Pancreas (tissue), 10 donors: Measurements from ENCODE around the gene MUSK. TPM values are rescaled to one million over a fixed set of nuclear protein-coding genes. Genes with fewer than 3 reads are reported as not detected.

ENCODE experiments used
- ATAC-seq, 4 donors: fragments of 200-7000 bp; cut with Tn5 transposase; one replicate each; pipeline versions ENCODE4 v1.8.0 to v1.9.1; 2020; ENCODE audit warnings: mild to moderate bottlenecking in 4 of 4, moderate library complexity in 4 of 4
- DNase-seq, 6 donors: peaks; one replicate each; pipeline ENCODE4 v3.0.0-alpha.2; 2020
- FAIRE-seq: peaks from 2 replicates; lab custom pipeline; 2012; peaks lifted over from hg19 to GRCh38; lab: Jason Lieb, UNC
- H3K27ac ChIP-seq, 4 donors: fragments of 200-600 bp; sonication (generic); 1 replicate in 3 of 4; 2 replicates in 1 of 4; pipeline versions ENCODE4 v1.5.0 to v1.8.0; 2020
- H3K27me3 ChIP-seq, 4 donors: fragments of 200-600 bp; one replicate each; pipeline ENCODE4 v1.8.0; 2021
- H3K36me3 ChIP-seq, 3 donors: fragments of 200-600 bp; sonication (generic) in 1 of 3; one replicate each; pipeline versions ENCODE4 v1.5.0 to v1.8.0; 2020 to 2021
- H3K4me1 ChIP-seq, 3 donors: fragments of 200-600 bp; one replicate each; pipeline ENCODE4 v1.8.0; 2021
- H3K4me3 ChIP-seq, 4 donors: fragments of 200-600 bp; sonication (generic) in 2 of 4; one replicate each; pipeline versions ENCODE4 v1.5.0 to v1.8.0; 2020 to 2021
- H3K9me3 ChIP-seq, 4 donors: fragments of 200-600 bp; one replicate each; pipeline ENCODE4 v1.8.0; 2021
- CTCF ChIP-seq, 4 donors: fragments of 200-600 bp; sonication (generic) in 3 of 4; IDR thresholded peaks; one replicate each; pipeline versions ENCODE4 v1.5.0 to v1.8.0; 2021; ENCODE audit warnings: antibody characterized with exemption in 4 of 4
- WGBS, 2 donors: extraction: QIAGEN DNeasy Blood & Tissue Kit; methylation state at CpG; one replicate each; pipeline ENCODE4 v1.1.7; 2013; 5-methylcytosine and 5-hydroxymethylcytosine counted together
- intact Hi-C, 3 donors: fragments of 100-400 bp; cut with DNase I; formaldehyde crosslinking; loops; one replicate each; pipeline versions ENCODE4 v1.11.1 to v1.14.2; 2022
- polyA plus RNA-seq, 2 donors: library from polyadenylated mRNA; stranded (reverse); fragments of 200-250 nt; gene quantifications; one replicate each; pipeline ENCODE4 v1.2.3, GENCODE V29; 2013
- total RNA-seq, 6 donors: library from RNA; stranded (reverse); fragmentation: NEBNext Ultra II Directional in 4 of 6; extraction: Animal tissue kit (Norgen Biotek cat#: 25700) in 4 of 6; gene quantifications; one replicate each; pipeline versions ENCODE4 v1.2.1 to v1.2.4, GENCODE V29; 2021 to 2023
- donor health status: healthy with polysubstance abuse.
- donor health status: DM: no; HTN: no; CAD: no; lungs with moderate emphysema.
- donor health status: DM: no; HTN: no; CAD: no.
- donor health status: control.
- donor health status: control.
- donor health status: Bipolar disorder and iron deficiency.
- donor health status: DM: yes; HTN: yes; CAD: no.
- donor health status: DM: no; HTN: no; CAD: no.
- donor health status: DM: no; HTN: no; CAD: no.
- donor health status: DM: yes; HTN: yes; CAD: no.

MUSK gene
- total and polyA plus RNA-seq, 8 donors, result 0.06 to 0.39 (median 0.16) TPM; not detected in 4

GRCh38 chr9:110750272-110750671, 81.7 kb downstream of the MUSK start:
- Histone ChIP-seq H3K4me3 (no peak overlapping the region), H3K36me3 (no peaks in the 10 kb centered on the region), H3K27me3 (no peaks in the 10 kb centered on the region), H3K27ac (no peak overlapping the region), H3K9me3 (no peaks in the 10 kb centered on the region), H3K4me1 (no peaks in the 10 kb centered on the region)
- 61 to 88% methylated on average over 1 of the region's 1 CpG for WGBS, 2 donors
- FAIRE-seq, result no peak
- intact Hi-C loops, result no loop called here
- ATAC-seq, result peak in 2 of 4 donors; percentile 14 to 51
- peak in 2 of 6 donors; percentile 7 to 9 for DNase-seq
- TF ChIP-seq CTCF (IDR thresholded peaks at IDR 0.05), result no peak

- DNase-seq, result no peak
- intact Hi-C loops, result no loop called here
- no peak for ATAC-seq
- Histone ChIP-seq H3K4me3 (no peak overlapping the region), H3K4me1 (no peaks in the 10 kb centered on the region), H3K36me3 (no peaks in the 10 kb centered on the region), H3K27me3 (no peaks in the 10 kb centered on the region), H3K27ac (no peak overlapping the region), H3K9me3 (no peaks in the 10 kb centered on the region)
- FAIRE-seq, result no peak
- TF ChIP-seq CTCF (IDR thresholded peaks at IDR 0.05), result no peak
- WGBS, 2 donors, result 67 to 83% methylated on average over 4 of the region's 4 CpGs
Observed at GRCh38 chr9:110751971-110752370, 83.4 kb downstream of the MUSK start.

- Histone ChIP-seq H3K36me3 (no peaks in the 10 kb centered on the region), H3K27me3 (no peaks in the 10 kb centered on the region), H3K9me3 (no peaks in the 10 kb centered on the region), H3K4me3 (no peak overlapping the region), H3K4me1 (no peaks in the 10 kb centered on the region), H3K27ac (no peak overlapping the region)
- WGBS, 2 donors, result 87% methylated on average over 2 of the region's 2 CpGs
- FAIRE-seq (no peak), DNase-seq (no peak), ATAC-seq (peak in 1 of 4 donors; percentile 45)
- TF ChIP-seq CTCF (IDR thresholded peaks at IDR 0.05), result no peak
- intact Hi-C loops, result no loop called here
Observed at GRCh38 chr9:110752766-110753165, 84.2 kb downstream of the MUSK start.

- FAIRE-seq (no peak), ATAC-seq (peak in 1 of 4 donors; percentile 41), DNase-seq (no peak)
- no peaks in the 10 kb centered on the region for H3K36me3 ChIP-seq
- 70 to 87% methylated on average over 1 of the region's 1 CpG for WGBS, 2 donors
- no peaks in the 10 kb centered on the region for H3K9me3 ChIP-seq
- intact Hi-C loops, result no loop called here
- no peaks in the 10 kb centered on the region for H3K27me3 ChIP-seq
- H3K4me3 ChIP-seq, result no peak overlapping the region
- no peak overlapping the region for H3K27ac ChIP-seq
- TF ChIP-seq CTCF (IDR thresholded peaks at IDR 0.05), result no peak
- H3K4me1 ChIP-seq, result no peaks in the 10 kb centered on the region
Observed at GRCh38 chr9:110753731-110754231, 85.2 kb downstream of the MUSK start.

- Histone ChIP-seq H3K4me3 (no peak overlapping the region), H3K36me3 (no peaks in the 10 kb centered on the region), H3K9me3 (no peaks in the 10 kb centered on the region), H3K27ac (no peak overlapping the region), H3K27me3 (no peaks in the 10 kb centered on the region), H3K4me1 (no peaks in the 10 kb centered on the region)
- ATAC-seq (no peak), DNase-seq (no peak), FAIRE-seq (no peak)
- TF ChIP-seq CTCF (IDR thresholded peaks at IDR 0.05), result no peak
- intact Hi-C loops, result no loop called here
Observed at GRCh38 chr9:110755179-110755578, 86.6 kb downstream of the MUSK start.
